ENCODE data around the gene HOXD8.

The HOXD8 gene

DNA sequence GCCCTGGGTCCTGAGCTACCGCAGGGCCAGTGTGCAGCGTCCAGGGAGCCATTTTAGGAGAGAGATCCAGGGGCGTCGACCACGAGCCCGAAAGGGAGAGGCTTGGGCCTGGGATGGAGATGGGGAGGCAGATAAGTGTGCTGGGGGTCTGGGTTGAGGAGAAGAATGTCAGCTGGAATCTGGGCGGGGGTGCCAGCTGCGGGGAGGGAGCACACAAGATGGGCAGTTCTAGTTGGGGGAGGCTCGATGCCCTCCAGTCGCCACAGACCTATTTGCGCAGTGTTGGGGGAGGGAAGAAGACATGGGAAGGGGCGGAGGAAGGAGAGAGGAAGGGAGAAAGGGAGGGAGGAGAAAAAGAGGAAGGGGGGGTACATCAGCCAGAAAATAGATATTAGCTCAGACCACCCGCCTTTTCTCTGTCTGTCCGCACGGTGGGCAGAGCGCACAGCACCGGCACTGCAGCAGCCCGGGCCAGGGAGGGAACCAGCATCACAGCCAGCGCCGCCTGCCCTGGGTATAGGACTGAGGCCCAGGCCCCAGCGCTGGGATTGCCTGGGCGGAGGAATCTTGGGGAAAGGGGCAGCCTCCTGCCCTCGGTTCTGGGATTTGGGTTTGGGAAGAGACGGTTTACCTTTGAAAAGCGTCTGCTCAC, 24.3 kb upstream of the HOXD8 start:
- no peak for DNase-seq (ENCODE audit: low read depth, low spot score)
- ChIA-PET CTCF (interaction anchor here (0.6 to 1.9 kb wide), 6 partner anchors 9 to 1408 kb away, joined by 3 to 8 read pairs (median 4); partner anchors contain the start of gene HOXD10), POLR2A (no interaction called here)
- TF ChIP-seq, protein P1, sequence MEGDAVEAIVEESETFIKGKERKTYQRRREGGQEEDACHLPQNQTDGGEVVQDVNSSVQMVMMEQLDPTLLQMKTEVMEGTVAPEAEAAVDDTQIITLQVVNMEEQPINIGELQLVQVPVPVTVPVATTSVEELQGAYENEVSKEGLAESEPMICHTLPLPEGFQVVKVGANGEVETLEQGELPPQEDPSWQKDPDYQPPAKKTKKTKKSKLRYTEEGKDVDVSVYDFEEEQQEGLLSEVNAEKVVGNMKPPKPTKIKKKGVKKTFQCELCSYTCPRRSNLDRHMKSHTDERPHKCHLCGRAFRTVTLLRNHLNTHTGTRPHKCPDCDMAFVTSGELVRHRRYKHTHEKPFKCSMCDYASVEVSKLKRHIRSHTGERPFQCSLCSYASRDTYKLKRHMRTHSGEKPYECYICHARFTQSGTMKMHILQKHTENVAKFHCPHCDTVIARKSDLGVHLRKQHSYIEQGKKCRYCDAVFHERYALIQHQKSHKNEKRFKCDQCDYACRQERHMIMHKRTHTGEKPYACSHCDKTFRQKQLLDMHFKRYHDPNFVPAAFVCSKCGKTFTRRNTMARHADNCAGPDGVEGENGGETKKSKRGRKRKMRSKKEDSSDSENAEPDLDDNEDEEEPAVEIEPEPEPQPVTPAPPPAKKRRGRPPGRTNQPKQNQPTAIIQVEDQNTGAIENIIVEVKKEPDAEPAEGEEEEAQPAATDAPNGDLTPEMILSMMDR (IDR thresholded peaks at IDR 0.05; ENCODE audit: insufficient read depth, low read length, missing control alignments), result no peak
- no peak overlapping the region for H3K4me3 ChIP-seq (ENCODE audit: low read depth, low read length)

DNA sequence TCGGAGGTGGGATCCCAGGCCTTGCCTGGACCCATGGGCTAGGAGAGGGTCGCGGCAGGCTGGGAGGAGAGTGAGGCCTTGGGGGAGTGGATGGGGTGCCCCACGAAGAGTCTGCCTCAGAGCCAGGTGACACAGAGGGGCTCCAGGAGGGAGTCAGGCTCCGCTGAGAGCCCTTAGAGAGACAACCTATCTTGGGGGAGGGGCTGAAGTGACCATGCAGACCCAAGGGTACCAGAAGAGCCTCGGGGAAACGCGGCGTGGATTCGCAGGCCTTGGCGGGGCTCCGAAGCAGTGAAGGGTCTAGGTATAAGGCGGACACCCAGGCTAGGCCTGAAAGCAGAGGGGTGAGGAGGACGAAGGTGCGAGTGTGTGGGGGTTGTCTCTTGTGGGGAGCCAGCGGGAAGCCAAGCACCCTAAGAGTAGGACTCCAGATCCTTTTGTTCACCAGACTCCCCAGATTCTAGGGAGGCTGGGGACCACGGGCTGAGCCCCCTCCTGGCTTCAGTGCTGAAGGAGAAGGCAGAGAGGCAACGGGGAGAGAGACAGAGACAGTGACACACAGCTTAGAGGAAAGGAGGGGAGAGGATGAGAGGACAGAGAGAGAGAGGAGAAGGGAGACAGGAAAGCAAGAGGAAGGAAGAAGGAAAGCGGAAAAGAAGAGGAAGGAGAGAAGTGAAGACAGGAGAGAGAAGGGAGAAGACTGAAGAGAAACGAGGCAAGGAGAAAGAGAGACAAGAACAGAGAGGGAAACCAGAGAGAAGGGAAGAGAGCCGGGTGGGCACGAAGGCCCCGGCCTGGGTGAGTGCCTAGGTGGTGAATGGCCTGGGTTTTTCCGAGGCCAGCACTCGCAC, 23.6 kb upstream of the HOXD8 start:
- ChIA-PET POLR2A (no interaction called here), CTCF (interaction anchor here (1.4 to 1.9 kb wide), 2 partner anchors 8 to 11 kb away, joined by 4 to 8 read pairs; no protein-coding TSS in a partner anchor)
- TF ChIP-seq, protein P1 (IDR thresholded peaks at IDR 0.05; ENCODE audit: insufficient read depth, low read length, missing control alignments), result no peak
- DNase-seq (ENCODE audit: low read depth, low spot score), result no peak
- no peak overlapping the region for H3K4me3 ChIP-seq (ENCODE audit: low read depth, low read length)

DNA sequence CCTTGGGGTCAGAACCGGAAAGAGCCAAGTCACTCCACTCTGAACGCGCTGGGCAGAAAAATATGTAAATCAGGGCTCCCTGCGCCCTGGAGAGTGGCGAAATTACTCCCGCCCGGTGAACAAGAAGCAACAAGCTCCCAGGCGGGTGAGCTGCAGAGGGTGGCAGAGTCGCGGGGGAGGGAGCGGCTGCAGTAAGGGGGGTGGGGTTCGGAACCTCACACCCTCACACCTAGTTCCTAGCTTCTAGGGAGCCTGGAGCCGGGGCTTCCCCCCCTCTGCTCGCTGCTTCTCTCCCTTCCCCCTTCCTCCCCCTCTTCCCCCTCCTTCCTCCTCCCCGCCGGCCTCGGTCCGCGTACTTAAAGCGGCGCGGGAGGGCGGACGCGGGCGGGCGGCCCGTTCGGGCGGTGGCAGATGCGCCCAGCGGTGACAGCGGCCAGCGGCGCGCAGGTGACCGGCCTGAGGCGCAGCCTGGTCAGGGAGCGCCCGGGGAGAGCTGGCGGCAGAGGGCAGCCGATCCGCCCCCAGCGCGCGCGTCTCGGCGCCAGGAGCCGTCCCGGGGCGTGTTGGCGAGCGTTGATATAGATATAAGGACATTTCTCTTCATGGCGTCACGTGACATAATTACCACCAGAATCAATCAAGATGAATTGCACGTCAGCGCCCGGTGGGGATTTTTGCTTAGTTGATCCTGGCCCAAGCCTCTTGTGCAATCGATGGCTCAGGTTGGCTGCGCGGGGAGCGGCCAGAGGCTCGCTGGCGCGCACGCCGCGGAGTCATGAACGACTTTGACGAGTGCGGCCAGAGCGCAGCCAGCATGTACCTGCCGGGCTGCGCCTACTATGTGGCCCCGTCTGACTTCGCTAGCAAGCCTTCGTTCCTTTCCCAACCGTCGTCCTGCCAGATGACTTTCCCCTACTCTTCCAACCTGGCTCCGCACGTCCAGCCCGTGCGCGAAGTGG, 22.6 kb upstream of the HOXD8 start, which contains the start of gene HOXD11:
Gene HOXD11 (plus strand): TSS at position 700 of the 959 bp plus-strand sequence. CDS start 76 bp downstream, at position 776.
- CTCF ChIA-PET, result interaction anchor here (1.4 kb wide), 1 partner anchor 12 kb away, joined by 4 read pairs; no protein-coding TSS in a partner anchor
- TF ChIP-seq, protein P1 (IDR thresholded peaks at IDR 0.05; ENCODE audit: insufficient read depth, low read length, missing control alignments), result no peak
- no peak for DNase-seq (ENCODE audit: low read depth, low spot score)
- POLR2A ChIA-PET, result no interaction called here
- no peak within 1 kb of the TSS for H3K4me3 ChIP-seq (ENCODE audit: low read depth, low read length)

DNA sequence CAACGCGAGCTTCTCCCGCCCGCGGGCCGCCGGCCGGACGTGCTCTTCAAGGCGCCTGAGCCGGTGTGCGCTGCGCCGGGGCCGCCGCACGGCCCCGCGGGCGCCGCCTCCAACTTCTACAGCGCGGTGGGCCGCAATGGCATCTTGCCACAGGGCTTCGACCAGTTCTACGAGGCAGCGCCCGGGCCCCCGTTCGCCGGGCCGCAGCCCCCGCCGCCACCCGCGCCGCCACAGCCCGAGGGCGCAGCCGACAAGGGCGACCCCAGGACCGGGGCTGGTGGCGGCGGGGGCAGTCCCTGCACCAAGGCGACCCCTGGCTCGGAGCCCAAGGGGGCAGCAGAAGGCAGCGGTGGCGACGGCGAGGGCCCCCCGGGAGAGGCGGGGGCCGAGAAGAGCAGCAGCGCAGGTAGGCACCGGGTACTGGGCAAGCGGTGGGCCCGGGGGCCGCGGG, 21.7 kb upstream of the HOXD8 start:
- DNase-seq (ENCODE audit: low read depth, low spot score), result no peak
- ChIA-PET POLR2A (no interaction called here), CTCF (no interaction called here)
- no peak overlapping the region for H3K4me3 ChIP-seq (ENCODE audit: low read depth, low read length)
- TF ChIP-seq, protein P1 (IDR thresholded peaks at IDR 0.05; ENCODE audit: insufficient read depth, low read length, missing control alignments), result no peak

DNA sequence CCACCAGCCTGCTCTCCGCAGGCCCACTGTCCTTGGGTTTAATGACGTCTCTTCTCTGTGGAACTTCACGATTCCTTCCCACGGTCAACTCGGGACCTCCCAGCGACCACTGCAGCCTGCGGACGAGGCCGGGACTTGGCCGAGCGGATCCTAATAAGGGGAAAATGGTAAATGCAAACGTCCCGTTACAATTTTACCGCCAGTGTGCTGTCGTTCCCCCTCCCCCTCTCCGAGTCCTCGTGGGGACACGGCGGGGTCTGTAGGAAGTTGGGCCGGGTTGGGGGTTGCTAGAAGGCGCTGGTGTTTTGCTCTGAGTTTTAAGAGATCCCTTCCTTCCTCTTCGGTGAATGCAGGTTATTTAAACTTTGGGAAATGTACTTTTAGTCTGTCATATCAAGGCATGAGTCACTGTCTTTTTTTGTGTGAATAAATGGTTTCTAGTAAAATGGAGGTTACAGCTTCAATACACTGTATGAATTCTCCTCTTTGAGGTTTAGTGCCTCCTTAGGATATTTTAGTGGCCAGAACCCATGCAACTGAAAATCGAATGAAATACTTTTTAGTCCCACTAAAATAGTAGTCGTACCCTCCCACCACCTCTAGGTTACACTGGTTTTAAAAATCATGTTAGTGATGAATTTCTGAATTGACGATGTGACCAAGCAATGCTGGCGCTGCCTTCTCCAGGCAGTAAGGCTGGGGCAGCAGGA, 20.2 kb upstream of the HOXD8 start:
- no peak for DNase-seq (ENCODE audit: low read depth, low spot score)
- CTCF ChIA-PET, result interaction anchor here (0.6 to 9.0 kb wide), 16 partner anchors 7 to 1040 kb away, joined by 3 to 73 read pairs (median 11); partner anchors contain the start of gene HOXD9
- POLR2A ChIA-PET, result no interaction called here
- TF ChIP-seq, protein P1 (IDR thresholded peaks at IDR 0.05; ENCODE audit: insufficient read depth, low read length, missing control alignments), result no peak
- H3K4me3 ChIP-seq (ENCODE audit: low read depth, low read length), result no peak overlapping the region

Measured in AG04449 (cell line).